Renal cortical epithelial cell (primary cell): Measurements from ENCODE around the gene GALNT7. TPM values are rescaled to one million over a fixed set of nuclear protein-coding genes. Genes with fewer than 3 reads are reported as not detected.

Experiments used
- DNase-seq: peaks from one replicate; pipeline ENCODE4 v3.0.0-alpha.2; 2011; ENCODE audit warnings: low read depth
- total RNA-seq: library from RNA; depleted of rRNA; stranded (reverse); fragments of >200 nt; gene quantifications from 2 replicates; pipeline ENCODE4 v1.2.3, GENCODE V29; 2014

GALNT7 gene
- total RNA-seq, 1 donor from 2014 or later = 86.4 TPM

GRCh38 chr4:173345648-173346047 is 177.0 kb downstream of the GALNT7 start:
- DNase-seq = no peak

- peak; percentile 35 for DNase-seq
Observed at GRCh38 chr4:173346074-173346473, 177.5 kb downstream of the GALNT7 start.

- DNase-seq = no peak
Observed at GRCh38 chr4:173347467-173347866, 178.9 kb downstream of the GALNT7 start.

- no peak for DNase-seq
Observed at GRCh38 chr4:173357939-173358338, 189.3 kb downstream of the GALNT7 start.

GRCh38 chr4:173360587-173361221 is 192.1 kb downstream of the GALNT7 start:
- peak; percentile 23 for DNase-seq

GRCh38 chr4:173362666-173363065 is 194.1 kb downstream of the GALNT7 start:
- DNase-seq = no peak

- DNase-seq = no peak
Observed at GRCh38 chr4:173365359-173365996, 196.9 kb downstream of the GALNT7 start.

GRCh38 chr4:173367285-173367684 is 198.7 kb downstream of the GALNT7 start:
- DNase-seq = peak; percentile 41

GRCh38 chr4:173367946-173368345 is 199.3 kb downstream of the GALNT7 start:
- no peak for DNase-seq

- DNase-seq = no peak
Observed at GRCh38 chr4:173370130-173370476, 201.5 kb downstream of the GALNT7 start.

- DNase-seq = peak; percentile 92
Observed at GRCh38 chr4:173370477-173371291, 202.1 kb downstream of the GALNT7 start, which contains the start of gene SAP30. SAP30 (plus strand) TSS chr4:173370954; CDS start chr4:173371183, 229 bp downstream.

GRCh38 chr4:173371292-173372192 is 202.9 kb downstream of the GALNT7 start:
- DNase-seq = peak; percentile 47

Other genes starting within 250 kb of the GALNT7 start
- 22.2 and 51.9 TPM in 2 replicates for gene HMGB2, start 165.5 kb downstream of the GALNT7 start, total RNA-seq
- 9.0 and 22.4 TPM in 2 replicates for gene SAP30, start 202.1 kb downstream of the GALNT7 start, total RNA-seq
- not detected in 2 replicates for gene SCRG1, start 230.3 kb downstream of the GALNT7 start, total RNA-seq